Thymus (tissue), 11 donors: Measurements from ENCODE around the gene GUCY1A1. TPM values are rescaled to one million over a fixed set of nuclear protein-coding genes. Genes with fewer than 3 reads are reported as not detected.

Experiments
- DNase-seq, 9 donors: peaks; one replicate each; pipeline ENCODE4 v3.0.0-alpha.2; 2013; ENCODE audit warnings: low spot score in 9 of 9, low read depth in 6 of 9, missing footprints in 1 of 9
- H3K27ac ChIP-seq, 2 donors: one replicate each; pipeline ENCODE4 v1.5.1; 2013; ENCODE audit warnings: control low read depth in 1 of 2, low read depth in 1 of 2, low read length in 1 of 2, mild to moderate bottlenecking in 1 of 2, moderate library complexity in 1 of 2
- H3K27me3 ChIP-seq, 2 donors: one replicate each; pipeline ENCODE4 v1.5.1; 2013; ENCODE audit warnings: low read length in 1 of 2; ENCODE audit not compliant: control insufficient read depth in 2 of 2, insufficient read depth in 1 of 2
- H3K36me3 ChIP-seq, 2 donors: one replicate each; pipeline ENCODE4 v1.5.1; 2013; ENCODE audit warnings: low read length in 1 of 2, mild to moderate bottlenecking in 1 of 2, moderate library complexity in 1 of 2; ENCODE audit not compliant: control insufficient read depth in 2 of 2, insufficient read depth in 2 of 2
- H3K4me1 ChIP-seq, 2 donors: one replicate each; pipeline ENCODE4 v1.5.1; 2013; ENCODE audit warnings: low read length in 2 of 2; ENCODE audit not compliant: control insufficient read depth in 2 of 2, insufficient read depth in 2 of 2
- H3K4me3 ChIP-seq, 2 donors: one replicate each; pipeline ENCODE4 v1.5.1; 2013; ENCODE audit warnings: low read length in 2 of 2, control low read depth in 1 of 2, mild to moderate bottlenecking in 1 of 2
- H3K9me3 ChIP-seq, 2 donors: one replicate each; pipeline ENCODE4 v1.5.1; 2013; ENCODE audit warnings: low read length in 1 of 2, mild to moderate bottlenecking in 1 of 2; ENCODE audit not compliant: control insufficient read depth in 2 of 2, insufficient read depth in 1 of 2
- WGBS: extraction: QIAGEN DNeasy Blood & Tissue Kit; methylation state at CpG from one replicate; pipeline ENCODE4 v1.1.7; 2013; 5-methylcytosine and 5-hydroxymethylcytosine counted together
- polyA plus RNA-seq: library from polyadenylated mRNA; stranded (reverse); fragments of 200-250 nt; gene quantifications from one replicate; pipeline ENCODE4 v1.2.3, GENCODE V29; 2013
- total RNA-seq: library from RNA; stranded (reverse); fragments of 120-200 nt; gene quantifications from one replicate; pipeline ENCODE4 v1.2.4, GENCODE V29; 2013
- donor health status: healthy.

GUCY1A1 gene
- total and polyA plus RNA-seq, 2 donors, result 2.9 to 16.6 TPM

- H3K27ac ChIP-seq, result no peak overlapping the region
- H3K27me3 ChIP-seq, result no peaks in the 10 kb centered on the region
- WGBS, result 71% methylated on average over 2 of the region's 2 CpGs
- H3K36me3 ChIP-seq, result no peaks in the 10 kb centered on the region
- H3K4me3 ChIP-seq, result no peak overlapping the region
- no peak for DNase-seq
- H3K9me3 ChIP-seq, result peaks cover 0 to 2% of the 10 kb centered on the region in 2 donors
- H3K4me1 ChIP-seq, result peaks cover 0 to 4% of the 10 kb centered on the region in 2 donors
Measured at GRCh38 chr4:155684423-155684822, 17.8 kb downstream of the GUCY1A1 start.

- H3K27me3 ChIP-seq, result no peaks in the 10 kb centered on the region
- 14% methylated on average over 1 of the region's 1 CpG for WGBS
- DNase-seq, result no peak
- H3K4me1 ChIP-seq, result peaks cover 0 to 4% of the 10 kb centered on the region in 2 donors
- H3K9me3 ChIP-seq, result peaks cover 0 to 2% of the 10 kb centered on the region in 2 donors
- no peak overlapping the region for H3K27ac ChIP-seq
- H3K4me3 ChIP-seq, result no peak overlapping the region
- no peaks in the 10 kb centered on the region for H3K36me3 ChIP-seq
Measured at GRCh38 chr4:155684892-155685541, 18.4 kb downstream of the GUCY1A1 start.

- Histone ChIP-seq H3K36me3 (no peaks in the 10 kb centered on the region), H3K4me3 (no peak overlapping the region), H3K9me3 (no peaks in the 10 kb centered on the region), H3K27ac (no peak overlapping the region), H3K4me1 (peaks cover 0 to 4% of the 10 kb centered on the region in 2 donors), H3K27me3 (no peaks in the 10 kb centered on the region)
- WGBS, result 99% methylated on average over 6 of the region's 6 CpGs
- no peak for DNase-seq
Measured at GRCh38 chr4:155687380-155687982, 20.8 kb downstream of the GUCY1A1 start.

- DNase-seq, result no peak
- Histone ChIP-seq H3K27me3 (no peaks in the 10 kb centered on the region), H3K4me1 (peaks cover 0 to 4% of the 10 kb centered on the region in 2 donors), H3K27ac (no peak overlapping the region), H3K9me3 (no peaks in the 10 kb centered on the region), H3K4me3 (no peak overlapping the region), H3K36me3 (no peaks in the 10 kb centered on the region)
- WGBS, result 100% methylated on average over 1 of the region's 1 CpG
Measured at GRCh38 chr4:155688211-155688610, 21.6 kb downstream of the GUCY1A1 start.

- no peaks in the 10 kb centered on the region for H3K36me3 ChIP-seq
- peaks cover 0 to 4% of the 10 kb centered on the region in 2 donors for H3K4me1 ChIP-seq
- no peak overlapping the region for H3K4me3 ChIP-seq
- no peaks in the 10 kb centered on the region for H3K27me3 ChIP-seq
- 95% methylated on average over 2 of the region's 2 CpGs for WGBS
- H3K9me3 ChIP-seq, result no peaks in the 10 kb centered on the region
- DNase-seq, result no peak
- no peak overlapping the region for H3K27ac ChIP-seq
Measured at GRCh38 chr4:155688860-155689259, 22.2 kb downstream of the GUCY1A1 start.

- no peak for DNase-seq
- H3K27me3 ChIP-seq, result no peaks in the 10 kb centered on the region
- H3K4me1 ChIP-seq, result no peaks in the 10 kb centered on the region
- H3K27ac ChIP-seq, result no peak overlapping the region
- H3K4me3 ChIP-seq, result no peak overlapping the region
- 96% methylated on average over 3 of the region's 3 CpGs for WGBS
- no peaks in the 10 kb centered on the region for H3K36me3 ChIP-seq
- no peaks in the 10 kb centered on the region for H3K9me3 ChIP-seq
Measured at GRCh38 chr4:155690044-155690837, 23.6 kb downstream of the GUCY1A1 start.

GRCh38 chr4:155692361-155692760 lies 25.7 kb downstream of the GUCY1A1 start:
- Histone ChIP-seq H3K4me1 (no peaks in the 10 kb centered on the region), H3K4me3 (no peak overlapping the region), H3K27ac (no peak overlapping the region), H3K36me3 (no peaks in the 10 kb centered on the region), H3K27me3 (no peaks in the 10 kb centered on the region), H3K9me3 (no peaks in the 10 kb centered on the region)
- WGBS, result 84% methylated on average over 1 of the region's 1 CpG
- DNase-seq, result no peak

- Histone ChIP-seq H3K27me3 (no peaks in the 10 kb centered on the region), H3K9me3 (no peaks in the 10 kb centered on the region), H3K27ac (no peak overlapping the region), H3K36me3 (no peaks in the 10 kb centered on the region), H3K4me1 (no peaks in the 10 kb centered on the region), H3K4me3 (no peak overlapping the region)
- 98% methylated on average over 4 of the region's 4 CpGs for WGBS
- no peak for DNase-seq
Measured at GRCh38 chr4:155693015-155693663, 26.5 kb downstream of the GUCY1A1 start.
